ENCODE data around the gene FGFR4.

DNA sequence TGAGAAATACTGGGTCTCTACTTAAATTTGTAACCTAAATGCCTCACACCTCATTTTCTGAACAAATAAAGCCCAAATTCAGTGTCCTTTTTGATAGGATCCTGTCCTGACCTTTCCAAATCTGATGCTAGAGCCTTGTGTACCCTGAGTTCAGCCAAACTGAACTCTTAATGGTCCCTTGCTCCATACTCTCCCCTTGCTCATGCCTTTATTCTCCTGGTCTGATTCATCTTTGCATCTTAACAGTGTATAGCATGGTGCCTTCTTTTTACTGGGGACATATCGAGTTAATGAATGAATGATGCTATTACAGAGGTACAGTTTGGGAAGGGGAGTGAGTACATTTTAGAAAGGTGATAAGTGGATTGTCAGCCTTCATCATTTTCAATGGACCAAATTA, 56.1 kb downstream of the FGFR4 start:
- TF ChIP-seq, protein P1, sequence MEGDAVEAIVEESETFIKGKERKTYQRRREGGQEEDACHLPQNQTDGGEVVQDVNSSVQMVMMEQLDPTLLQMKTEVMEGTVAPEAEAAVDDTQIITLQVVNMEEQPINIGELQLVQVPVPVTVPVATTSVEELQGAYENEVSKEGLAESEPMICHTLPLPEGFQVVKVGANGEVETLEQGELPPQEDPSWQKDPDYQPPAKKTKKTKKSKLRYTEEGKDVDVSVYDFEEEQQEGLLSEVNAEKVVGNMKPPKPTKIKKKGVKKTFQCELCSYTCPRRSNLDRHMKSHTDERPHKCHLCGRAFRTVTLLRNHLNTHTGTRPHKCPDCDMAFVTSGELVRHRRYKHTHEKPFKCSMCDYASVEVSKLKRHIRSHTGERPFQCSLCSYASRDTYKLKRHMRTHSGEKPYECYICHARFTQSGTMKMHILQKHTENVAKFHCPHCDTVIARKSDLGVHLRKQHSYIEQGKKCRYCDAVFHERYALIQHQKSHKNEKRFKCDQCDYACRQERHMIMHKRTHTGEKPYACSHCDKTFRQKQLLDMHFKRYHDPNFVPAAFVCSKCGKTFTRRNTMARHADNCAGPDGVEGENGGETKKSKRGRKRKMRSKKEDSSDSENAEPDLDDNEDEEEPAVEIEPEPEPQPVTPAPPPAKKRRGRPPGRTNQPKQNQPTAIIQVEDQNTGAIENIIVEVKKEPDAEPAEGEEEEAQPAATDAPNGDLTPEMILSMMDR (optimal IDR thresholded peaks at IDR 0.05 in 1 of 3, IDR thresholded peaks at IDR 0.05 in 1 of 3, conservative IDR thresholded peaks at IDR 0.05 in 1 of 3; ENCODE audit: extremely low read depth in 1 of 3, insufficient read depth in 2 of 3, low read length in 3 of 3), result no peak
- no peak for TF ChIP-seq EZH2 (IDR thresholded peaks at IDR 0.05; ENCODE audit: low read length)
